Esophagus squamous epithelium (tissue), 4 donors: ENCODE measurements around the gene DIP2A.

Source experiments
- POLR2A ChIP-seq, 4 donors: fragments of 450-650 bp; IDR thresholded peaks; one replicate each; pipeline ENCODE4 v1.6.1; 2017; ENCODE audit warnings: antibody characterized with exemption in 4 of 4, mild to moderate bottlenecking in 4 of 4, moderate library complexity in 3 of 4
- TF ChIP-seq, protein P1 (sequence below), 6 experiments: fragments of 450-650 bp in 4 of 6; fragments of 200-600 bp in 2 of 6; sonication (generic) in 2 of 6; IDR thresholded peaks; one replicate each; pipeline ENCODE4 v1.5.1; 2016 to 2019; ENCODE audit warnings: antibody characterized with exemption in 6 of 6, mild to moderate bottlenecking in 4 of 6, moderate library complexity in 4 of 6

DNA sequence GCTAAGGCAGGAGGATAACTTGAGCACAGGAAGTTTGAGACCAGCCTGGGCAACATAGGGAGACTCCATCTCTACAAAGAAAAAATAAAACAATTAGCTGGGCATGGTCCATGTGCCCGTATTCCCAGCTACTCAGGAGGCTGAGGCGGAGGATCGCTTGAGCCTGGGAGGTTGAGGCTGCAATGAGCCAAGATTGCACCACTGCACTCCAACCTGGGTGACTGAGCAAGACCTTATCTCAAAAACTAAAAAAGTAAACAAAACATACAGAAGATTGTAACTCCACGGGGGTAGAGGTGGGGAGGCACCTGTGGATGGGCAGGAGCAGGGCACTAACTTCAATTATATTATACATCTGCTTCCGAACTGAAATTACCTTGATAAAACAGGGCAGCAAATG, 141.6 kb downstream of the DIP2A start:
- TF ChIP-seq, protein P1, sequence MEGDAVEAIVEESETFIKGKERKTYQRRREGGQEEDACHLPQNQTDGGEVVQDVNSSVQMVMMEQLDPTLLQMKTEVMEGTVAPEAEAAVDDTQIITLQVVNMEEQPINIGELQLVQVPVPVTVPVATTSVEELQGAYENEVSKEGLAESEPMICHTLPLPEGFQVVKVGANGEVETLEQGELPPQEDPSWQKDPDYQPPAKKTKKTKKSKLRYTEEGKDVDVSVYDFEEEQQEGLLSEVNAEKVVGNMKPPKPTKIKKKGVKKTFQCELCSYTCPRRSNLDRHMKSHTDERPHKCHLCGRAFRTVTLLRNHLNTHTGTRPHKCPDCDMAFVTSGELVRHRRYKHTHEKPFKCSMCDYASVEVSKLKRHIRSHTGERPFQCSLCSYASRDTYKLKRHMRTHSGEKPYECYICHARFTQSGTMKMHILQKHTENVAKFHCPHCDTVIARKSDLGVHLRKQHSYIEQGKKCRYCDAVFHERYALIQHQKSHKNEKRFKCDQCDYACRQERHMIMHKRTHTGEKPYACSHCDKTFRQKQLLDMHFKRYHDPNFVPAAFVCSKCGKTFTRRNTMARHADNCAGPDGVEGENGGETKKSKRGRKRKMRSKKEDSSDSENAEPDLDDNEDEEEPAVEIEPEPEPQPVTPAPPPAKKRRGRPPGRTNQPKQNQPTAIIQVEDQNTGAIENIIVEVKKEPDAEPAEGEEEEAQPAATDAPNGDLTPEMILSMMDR (IDR thresholded peaks at IDR 0.05): no peak
- no peak for TF ChIP-seq POLR2A (IDR thresholded peaks at IDR 0.05)
